ENCODE results near the gene MALSU1.
"Not testable (repeated sequence)": the region's sequence is repeated elsewhere in the genome, so short reads cannot be mapped to it uniquely, and the experiment has no call there.

The MALSU1 gene

DNA sequence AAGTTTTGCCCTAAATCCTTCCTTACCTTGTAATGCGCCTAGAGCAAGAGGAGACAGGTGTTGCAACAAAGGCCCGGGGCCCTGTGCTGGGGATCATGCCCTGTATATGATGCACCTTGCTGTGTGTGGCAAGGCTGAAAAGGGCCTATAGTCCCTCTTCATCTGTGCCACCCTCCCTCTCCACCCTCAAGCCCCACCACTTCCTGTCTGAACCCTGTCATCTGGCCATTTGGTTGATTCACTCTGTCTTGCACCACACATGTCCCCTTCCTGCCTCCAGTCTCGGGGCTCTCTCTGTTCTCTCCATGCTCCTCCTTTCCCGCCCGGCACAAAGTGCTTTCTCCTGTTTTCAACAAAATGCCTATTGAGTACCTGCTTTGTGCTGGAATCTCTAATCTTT, 11.5 kb upstream of the MALSU1 start:
- DNase-seq: no peak

DNA sequence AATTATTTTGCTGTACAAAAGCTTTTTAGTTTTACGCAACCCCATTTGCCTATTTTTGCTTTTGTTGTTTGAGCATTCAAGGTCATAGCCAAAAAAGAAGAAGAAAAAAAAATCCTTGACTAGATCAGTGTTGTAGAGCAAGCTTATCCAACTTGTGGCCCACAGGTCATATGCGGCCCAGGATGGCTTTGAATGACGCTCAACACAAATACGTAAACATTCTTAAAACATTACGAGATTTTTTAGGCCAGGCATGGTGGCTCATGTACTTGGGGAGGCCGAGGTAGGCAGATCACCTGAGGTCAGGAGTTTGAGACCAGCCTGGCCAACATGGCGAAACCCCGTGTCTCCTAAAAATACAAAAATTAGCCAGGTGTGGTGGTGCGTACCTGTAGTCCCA, 8.1 kb upstream of the MALSU1 start:
- DNase-seq: no peak

DNA sequence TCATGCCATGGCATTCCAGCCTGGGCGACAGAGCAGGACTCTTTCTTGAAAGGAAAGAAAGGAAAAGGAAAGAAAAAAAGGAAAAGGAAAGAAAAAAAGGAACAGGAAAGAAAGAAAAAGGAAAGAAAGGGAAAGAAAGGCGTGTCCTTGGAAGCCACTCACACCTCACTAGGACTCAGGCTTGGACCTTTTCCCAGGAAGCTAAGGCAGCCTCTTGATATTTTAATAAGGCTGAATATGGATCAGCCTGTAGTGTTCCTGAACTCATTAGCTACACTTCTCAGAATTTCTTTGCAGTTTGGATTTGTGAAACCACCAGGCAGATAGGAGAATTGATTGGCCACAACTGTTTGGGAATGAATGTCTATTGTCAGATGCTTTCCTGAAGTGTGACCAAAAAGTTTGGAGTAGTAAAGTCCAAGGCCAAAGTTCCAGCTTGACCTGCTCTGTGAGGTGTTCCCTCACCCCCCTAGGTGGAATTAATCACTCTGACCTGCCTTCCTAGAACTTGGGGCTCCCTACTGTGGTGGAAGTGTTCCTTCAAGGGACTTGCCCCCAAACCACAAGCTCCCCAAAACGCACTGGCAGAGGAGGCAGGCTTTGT, 7.1 kb upstream of the MALSU1 start:
- DNase-seq: no peak

DNA sequence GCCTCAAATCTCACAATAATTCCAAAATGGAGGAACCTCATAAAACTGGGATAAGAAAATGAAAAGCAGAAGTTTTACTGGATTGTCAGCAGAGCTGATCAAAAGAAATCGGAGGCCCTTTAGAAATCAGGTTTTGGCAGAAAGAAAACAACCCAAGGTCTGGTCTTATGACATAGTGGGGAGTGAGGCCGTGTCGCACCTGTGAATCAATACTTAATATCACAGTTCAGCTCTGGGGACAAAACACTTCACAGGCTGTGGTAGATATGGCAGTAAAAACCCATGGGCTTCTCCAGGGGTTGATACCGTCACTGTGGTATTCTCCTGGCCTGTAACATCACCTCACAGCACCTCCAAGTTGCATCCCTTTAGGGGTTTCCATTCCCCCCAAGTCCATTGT, 6.5 kb upstream of the MALSU1 start:
- no peak for DNase-seq

DNA sequence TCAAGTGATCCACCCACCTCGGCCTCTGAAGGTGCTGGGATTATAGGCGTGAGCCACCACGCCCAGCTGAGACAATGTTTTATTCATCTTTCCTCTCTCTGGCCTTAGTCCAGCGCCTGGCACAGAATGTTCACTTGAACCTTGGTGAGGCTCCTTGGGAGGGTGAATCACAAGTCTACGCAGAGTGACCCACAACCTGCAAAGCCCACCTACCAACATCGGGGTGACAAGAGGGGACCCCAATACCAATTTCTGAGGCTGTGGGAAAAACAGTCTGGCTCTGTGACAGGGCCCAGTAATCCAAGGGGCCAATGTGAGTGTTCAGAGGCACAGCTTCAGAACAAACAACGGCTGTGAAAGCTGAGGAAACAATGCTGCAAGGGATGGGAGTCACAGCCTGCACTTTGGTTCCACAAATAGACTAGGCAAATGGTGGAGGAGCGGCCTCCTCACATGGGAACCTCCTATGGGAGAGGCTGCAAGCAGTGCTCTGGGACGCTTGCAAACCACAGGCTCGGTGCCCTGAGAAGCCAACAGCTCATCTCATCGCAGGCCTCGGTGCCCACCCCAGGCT, 5.6 kb upstream of the MALSU1 start:
- no peak for DNase-seq

DNA sequence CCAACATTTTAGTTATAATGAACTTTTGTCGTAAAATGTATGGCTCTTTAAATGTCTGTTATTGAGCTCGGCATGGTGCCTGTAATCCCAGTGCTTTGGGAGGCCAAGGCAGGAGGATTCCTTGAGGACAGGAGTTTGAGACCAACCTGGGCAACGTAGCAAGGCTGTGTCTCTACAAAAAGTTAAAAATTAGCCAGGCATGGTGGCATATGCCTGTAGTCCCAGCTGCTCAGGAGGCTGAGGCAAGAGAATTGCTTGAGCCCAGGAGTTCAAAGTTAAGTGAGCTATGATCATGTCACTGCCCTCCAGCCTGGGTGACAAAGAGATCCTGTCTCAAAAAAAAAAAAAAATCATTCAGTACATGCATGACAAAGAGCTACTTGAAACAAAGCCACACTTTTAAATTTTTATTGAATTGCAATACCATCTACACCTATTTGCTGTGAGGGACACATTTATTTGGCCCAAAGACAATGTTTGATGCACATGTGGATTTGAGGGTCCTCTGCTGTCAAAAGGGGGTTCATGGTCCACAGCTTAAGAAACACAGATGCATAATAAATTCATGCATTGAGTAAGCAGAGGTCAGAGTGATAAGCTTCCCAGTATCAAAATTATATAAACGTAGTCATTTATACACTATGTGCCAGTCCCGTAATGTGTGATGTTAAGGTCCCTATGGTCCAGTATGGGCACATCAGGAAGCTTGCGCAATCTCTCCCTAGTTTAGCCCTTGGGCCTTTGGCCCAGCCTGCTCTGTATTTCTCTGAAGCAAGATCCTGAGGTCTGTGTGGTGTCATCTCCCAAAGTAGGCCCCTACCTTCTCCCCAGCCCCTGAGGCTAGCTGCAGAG, 4.4 kb upstream of the MALSU1 start:
- no peak for DNase-seq

DNA sequence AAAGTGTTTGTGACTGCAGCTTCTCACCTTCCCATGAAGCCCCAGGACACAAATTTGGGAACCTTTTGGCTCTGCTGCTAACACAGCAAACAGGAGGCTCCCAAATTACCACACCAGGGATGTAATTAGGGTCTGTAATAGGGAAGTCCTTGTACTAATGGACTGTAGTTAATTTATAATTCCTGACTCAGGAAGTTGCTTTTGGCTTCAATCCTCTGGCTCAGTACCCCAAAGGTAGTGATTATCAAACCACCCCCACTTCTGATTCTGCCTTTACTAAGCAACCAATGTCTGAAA, 3.8 kb upstream of the MALSU1 start:
- no peak for DNase-seq

DNA sequence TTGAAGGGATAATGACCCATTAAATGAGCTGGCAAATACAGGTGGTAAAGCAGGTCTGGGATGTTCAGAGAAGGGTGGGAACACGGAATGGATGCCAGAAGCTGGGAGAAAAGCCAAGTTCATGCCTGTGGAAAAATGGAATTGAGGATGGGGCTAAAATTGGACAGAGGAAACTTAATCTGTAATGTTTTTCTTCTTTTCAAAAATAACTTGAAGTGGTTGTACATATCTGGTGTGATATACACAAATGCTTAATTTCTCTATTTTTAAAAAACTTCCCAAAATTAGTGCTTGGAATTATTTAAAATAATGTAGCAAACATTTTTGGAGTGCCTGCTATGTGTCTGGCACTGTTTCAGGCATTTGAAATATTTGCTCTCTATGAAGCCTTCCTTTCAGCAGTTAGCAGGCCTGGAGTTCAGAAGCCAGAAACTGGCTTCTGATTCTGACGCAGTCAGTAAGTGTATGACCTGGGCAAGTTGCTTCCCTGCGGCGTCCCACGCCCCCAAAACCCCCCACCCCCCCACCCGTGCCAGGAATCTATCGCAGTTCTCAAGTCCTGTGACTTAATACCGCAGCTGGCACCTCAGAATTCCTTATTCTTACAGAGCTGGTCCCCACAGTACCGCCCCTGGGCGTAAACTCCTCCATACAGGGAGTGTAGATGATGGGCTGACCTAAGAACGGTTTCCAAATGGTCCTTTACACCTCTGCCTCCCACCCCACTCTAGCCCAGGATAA, 828 bp upstream of the MALSU1 start:
- DNase-seq: no peak

DNA sequence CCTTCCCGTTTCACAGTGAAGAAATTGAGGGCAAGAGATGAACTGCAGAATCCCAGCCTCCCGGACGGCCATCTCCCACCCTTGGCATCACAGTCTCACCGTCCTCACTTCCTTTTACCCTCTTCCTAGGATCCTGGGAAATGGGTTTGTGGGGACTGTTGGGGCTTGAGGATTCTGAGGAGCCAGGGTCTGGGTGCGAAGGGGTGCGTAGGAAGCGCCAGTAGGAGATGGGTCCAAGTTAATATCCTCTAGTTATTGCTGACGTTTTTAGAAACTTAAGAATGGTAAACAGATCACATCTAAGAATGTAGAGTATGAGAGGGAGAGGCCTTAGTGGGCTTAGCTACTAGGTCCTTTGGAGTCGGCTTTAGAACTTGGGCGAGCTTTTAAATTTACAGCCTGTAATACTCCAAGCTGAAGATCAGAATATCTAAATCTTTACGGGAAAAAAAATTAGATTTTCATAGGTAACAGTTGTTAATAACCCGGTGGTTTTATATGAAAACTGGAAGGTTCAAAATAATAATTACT, 696 bp downstream of the MALSU1 start:
- DNase-seq: no peak

DNA sequence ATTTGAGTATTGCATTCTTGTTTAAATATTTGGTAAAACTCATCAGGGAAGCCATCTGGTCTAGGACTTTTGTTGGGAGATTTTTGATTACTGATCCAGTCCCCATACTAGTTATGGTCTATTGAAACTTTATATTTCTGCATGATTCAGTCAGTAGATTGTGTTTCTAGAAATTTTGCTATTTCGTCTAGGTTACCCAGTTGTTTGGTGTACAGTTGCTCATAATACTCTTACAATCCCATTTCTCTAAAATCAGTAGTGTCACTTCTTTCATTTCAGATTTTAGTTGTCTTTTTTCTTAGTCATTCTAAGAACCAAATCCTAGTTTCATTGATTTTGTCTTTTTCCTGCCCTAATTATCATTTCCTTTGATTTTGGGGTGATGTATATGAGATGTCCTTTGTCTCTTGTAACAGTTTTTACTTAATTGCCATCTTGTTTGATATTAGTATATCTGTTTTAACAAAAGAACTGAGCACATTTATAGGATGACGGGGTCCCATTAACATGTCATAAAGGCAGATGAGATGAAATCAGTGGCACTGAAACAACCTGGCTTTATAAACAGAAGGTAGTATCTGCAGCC, 7.9 kb downstream of the MALSU1 start:
- DNase-seq: no peak

DNA sequence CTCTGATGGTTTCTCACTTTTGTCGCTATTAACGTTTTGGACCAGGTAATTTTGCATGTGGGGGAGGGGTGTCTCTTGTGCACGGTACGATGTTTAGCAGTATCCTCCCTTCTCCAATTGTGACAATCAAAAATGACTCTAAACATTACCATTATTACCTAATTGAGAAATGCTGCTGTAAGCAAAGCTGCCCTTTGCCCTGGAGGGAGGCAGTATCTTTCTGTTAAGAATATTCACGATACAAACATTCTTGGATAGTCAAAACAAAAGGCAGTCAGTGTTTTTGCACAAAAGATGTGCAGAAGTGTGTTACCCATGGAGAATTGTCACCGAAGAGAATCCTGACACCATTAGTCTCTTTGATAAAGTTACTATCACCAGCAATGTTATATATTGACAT, 9.6 kb downstream of the MALSU1 start:
- DNase-seq: no peak

DNA sequence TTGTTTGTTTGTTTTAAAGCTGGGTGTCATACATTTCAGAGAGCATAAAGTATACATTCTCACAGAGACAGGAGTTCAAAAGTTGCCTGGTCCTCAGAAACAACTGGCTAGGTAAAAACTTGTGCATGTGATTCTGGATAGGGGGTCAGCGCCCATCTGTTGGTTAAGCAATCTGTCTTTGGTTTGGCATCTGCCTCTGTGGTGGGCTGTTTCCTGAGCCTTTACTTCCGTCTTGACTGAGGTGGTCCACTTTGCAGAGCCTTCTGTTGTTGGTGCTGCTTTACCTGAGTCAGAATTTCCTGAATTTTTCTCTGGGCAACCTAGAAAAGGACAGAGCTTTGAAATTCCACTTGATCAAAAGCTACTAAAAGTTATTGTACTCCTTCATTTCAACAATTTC, 13.0 kb downstream of the MALSU1 start:
- not testable (repeated sequence) for DNase-seq

DNA sequence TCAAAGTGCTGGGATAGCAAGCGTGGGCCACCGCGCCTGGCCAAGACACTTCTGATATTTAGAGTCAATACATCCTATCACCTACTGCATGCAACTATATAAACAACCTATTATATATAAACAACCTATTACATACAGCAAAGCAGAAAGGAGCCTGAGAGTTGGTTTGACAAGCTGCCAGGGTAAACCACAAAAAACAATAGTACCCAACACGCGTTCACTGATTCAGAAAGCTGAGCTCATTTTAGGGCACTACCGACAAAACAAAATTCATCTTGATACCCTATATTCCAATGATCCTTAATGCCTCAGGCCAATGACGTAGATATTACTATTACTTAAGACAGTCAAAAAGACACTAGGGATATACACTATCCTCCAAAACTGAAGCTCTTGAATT, 16.2 kb downstream of the MALSU1 start:
- DNase-seq: no peak

DNA sequence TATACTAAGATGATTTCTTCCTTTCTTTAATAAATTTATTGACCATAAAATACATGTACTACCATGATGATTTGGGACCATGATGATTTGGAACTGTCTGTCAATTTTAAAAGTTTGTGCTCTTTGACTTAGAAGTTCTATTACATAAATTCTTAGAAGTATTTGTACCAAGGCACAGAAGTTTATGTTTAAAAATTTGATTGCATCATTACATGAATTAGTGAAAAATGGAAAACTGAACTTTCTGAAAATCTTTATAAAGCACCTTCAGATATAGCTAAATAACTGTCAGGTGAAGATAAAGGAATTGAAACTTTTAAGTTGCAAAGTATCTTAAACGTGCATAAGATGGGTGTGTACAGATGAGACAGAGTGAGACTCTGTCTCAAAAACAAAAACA, 32.0 kb downstream of the MALSU1 start:
- DNase-seq: no peak

DNA sequence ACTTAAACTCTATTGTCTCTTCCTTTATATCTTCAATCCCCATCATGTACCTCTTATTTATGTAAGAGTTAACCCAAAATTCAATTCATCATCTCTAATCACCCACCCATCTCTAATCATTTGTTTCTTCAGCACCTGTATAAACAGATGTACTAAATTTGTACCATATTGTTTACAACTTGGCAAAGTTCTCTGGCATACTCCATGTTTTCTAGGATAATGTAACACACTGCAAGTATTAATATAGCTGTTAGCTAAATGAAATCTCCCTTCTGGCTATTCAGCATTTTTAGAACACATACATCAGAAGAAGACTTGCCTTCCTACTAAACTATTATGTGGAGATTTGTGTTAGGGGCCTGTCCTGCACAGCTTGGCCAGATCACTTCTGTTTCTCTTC, 33.1 kb downstream of the MALSU1 start:
- DNase-seq: no peak

DNA sequence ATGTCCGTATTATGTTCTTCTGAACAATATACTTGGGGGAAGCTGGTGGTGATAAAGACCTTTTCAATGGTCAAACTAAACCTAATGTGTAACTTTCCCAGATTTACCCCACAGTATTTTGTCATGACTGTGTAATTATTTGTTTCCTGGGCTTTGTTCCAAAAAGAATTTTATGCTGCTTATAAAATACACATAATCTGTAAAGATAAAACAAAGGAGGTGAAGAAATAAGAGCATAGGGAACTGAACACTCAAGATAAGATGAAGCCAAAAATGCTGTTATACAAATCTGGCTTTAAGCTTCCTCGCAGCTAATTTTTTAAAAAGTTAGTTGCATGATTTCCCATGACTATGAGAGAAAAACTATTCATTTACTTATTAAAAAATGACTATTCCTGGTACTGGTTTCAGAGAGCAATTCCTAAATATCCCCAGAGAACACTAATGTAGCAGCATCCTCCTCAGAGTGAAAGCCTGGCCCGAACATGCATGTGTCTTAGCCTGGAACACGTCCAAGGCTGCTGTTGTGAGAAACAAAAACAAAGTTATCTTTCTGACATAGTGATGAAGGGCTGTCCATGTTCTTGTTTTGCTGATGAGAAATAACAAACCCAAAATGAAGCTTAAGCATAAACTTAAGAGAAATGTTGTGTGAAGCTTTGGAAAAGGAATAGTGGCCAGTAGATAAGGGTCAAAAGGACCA, 33.9 kb downstream of the MALSU1 start:
- no peak for DNase-seq

DNA sequence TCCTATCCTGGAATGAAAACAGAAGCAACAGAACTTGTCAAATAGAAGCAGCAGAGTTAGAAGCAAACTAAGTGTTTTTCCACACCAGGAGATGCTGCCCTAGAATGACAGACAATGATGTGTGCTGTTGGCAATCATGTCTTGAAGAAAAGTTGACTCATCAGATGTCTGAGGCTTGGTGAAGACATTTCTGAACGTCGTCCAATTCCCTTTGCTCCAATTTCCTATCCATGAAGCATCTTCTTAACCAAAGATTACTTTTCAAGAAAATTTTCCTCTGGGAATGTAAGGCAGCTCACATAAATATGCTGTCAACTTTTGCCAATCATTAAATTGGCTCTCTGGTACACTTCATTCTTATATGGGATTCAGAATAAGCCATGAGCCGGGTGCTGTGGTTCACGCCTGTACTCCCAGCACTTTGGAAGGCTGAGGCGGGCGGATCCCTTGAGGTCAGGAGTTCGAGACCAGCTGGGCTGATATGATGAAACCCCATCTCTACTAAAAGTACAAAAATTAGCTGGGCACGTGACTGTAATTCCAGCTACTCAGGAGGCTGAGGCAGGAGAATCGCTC, 34.6 kb downstream of the MALSU1 start:
- DNase-seq: no peak

DNA sequence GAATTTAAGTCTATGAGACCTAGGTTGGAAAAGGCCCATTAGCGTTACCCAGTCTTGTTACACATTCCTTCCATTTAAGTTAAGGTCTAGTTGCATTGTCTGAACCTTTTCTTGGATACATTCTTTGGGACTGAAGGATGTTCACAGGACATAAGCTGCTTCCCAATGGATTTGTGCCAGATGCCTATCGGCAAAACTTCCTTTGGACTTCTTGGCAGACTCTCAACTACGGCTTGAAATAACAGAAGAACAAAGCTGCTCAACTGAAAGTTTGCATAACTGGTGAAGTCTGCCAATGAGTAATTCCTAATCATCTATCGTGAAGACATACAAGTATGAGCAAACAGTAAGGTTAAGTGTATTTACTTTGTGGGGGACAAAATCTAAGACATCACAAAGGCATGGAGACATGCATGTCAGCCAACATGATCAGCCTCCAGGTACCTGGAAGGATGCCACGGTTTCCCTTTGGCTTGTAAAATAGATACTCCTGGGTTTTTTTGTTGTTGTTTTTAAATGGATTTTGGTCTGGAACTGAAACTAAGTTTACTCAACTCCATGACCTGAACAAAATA, 35.4 kb downstream of the MALSU1 start:
- no peak for DNase-seq

DNA sequence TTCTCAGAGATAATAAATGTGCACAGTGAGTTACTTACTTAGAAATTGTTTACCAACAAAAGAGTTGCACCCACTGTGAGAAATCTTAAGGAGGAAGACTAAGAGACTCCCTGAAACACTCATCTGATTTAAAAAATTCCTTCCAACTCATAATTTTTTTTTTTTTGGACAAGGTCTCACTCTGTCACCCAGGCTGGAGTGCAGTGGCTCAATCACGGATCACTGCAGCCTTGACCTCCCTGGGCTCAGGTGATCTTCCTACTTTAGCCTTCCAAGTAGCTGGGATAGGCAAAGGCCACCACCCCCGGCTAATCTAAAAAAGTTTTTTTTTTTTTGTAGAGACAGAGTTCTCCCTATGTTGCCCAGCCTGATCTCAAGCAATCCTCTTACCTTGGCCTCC, 36.0 kb downstream of the MALSU1 start:
- DNase-seq: no peak

DNA sequence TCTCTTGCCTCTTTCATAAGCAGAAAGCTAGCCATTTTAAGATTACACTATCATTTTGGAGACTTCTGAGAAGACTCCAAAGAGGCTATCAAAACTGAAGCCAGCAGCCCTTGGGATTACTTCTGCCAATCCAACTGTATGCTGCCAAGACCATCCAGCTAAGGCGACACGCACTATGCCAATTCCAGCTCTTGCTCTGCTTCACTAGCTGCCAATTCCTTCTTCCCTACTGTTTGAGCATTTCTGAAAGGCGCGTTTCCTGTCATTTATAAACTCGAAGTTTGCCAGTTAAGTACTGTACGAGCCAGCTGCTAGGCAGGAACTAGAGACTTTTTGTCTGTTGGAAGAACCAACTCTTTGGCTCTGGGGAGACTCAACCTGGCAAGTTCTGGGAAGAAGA, 36.5 kb downstream of the MALSU1 start:
- DNase-seq: no peak

DNA sequence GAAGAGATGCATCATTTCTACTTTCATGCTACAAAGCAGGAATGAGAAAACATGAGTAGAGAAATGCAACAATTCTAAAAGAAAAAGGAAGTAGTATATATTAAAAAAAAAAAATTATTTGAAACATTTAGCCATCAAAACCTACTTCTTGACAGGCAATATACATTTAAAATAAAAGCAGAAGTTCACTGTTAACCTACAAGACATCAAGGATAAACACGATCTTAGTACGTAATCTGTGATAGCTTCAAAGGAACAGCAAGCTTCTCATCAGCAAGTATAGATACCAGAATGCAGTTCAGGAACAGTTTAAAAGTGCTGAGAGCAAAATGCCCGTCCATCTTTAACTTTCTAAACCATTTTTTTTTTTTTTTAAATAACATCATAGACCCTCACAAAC, 36.9 kb downstream of the MALSU1 start:
- no peak for DNase-seq

DNA sequence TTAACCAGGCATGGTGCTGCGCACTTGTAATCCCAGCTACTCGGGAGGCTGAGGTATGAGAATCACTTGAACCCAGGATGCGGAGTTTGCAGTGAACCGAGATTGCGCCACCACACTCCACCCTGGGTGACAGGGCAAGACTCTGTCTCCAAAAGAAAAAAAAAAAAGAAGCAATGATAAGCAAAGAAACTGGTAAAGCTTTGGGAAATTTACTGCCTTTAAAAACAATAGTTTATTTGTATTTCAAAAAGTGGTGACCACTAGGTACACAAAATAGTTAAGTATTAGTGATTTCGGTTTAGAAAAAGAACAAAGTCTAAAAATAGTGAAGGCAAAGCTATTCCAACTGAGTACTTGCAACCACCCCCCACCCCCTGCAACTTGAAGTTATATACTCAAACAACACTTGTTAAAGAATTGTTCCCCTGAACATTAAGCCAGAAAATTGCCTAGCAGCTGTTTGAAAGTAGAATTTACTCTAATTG, 37.7 kb downstream of the MALSU1 start:
- no peak for DNase-seq

All from stimulated activated naive CD4-positive, alpha-beta T cell (primary cell).